NK-92 (cell line): ENCODE measurements around the gene THSD4.

Experiments used
- DNase-seq: peaks from one replicate; lab custom pipeline; 2025; ENCODE audit not compliant: unreplicated experiment; lab: John Stamatoyannopoulos, UW

Gene THSD4

GRCh38 chr15:71288348-71288955, 173.2 kb downstream of the THSD4 start:
- DNase-seq = no peak

- no peak for DNase-seq
Observed at GRCh38 chr15:71290002-71290401, 174.7 kb downstream of the THSD4 start.

- no peak for DNase-seq
Observed at GRCh38 chr15:71290881-71291635, 175.8 kb downstream of the THSD4 start.

- no peak for DNase-seq
Observed at GRCh38 chr15:71291723-71292122, 176.5 kb downstream of the THSD4 start.

- no peak for DNase-seq
Observed at GRCh38 chr15:71293723-71294122, 178.5 kb downstream of the THSD4 start.

- no peak for DNase-seq
Observed at GRCh38 chr15:71294251-71294910, 179.1 kb downstream of the THSD4 start.

- DNase-seq = no peak
Observed at GRCh38 chr15:71294911-71295602, 179.8 kb downstream of the THSD4 start.

GRCh38 chr15:71295603-71296314, 180.5 kb downstream of the THSD4 start:
- DNase-seq = no peak

- no peak for DNase-seq
Observed at GRCh38 chr15:71296315-71296679, 181.0 kb downstream of the THSD4 start.

- no peak for DNase-seq
Observed at GRCh38 chr15:71301958-71302621, 186.8 kb downstream of the THSD4 start.

- no peak for DNase-seq
Observed at GRCh38 chr15:71302861-71303410, 187.7 kb downstream of the THSD4 start.

GRCh38 chr15:71303977-71304376, 188.7 kb downstream of the THSD4 start:
- no peak for DNase-seq

GRCh38 chr15:71304681-71305080, 189.4 kb downstream of the THSD4 start:
- no peak for DNase-seq

GRCh38 chr15:71306538-71306937, 191.3 kb downstream of the THSD4 start:
- DNase-seq = no peak

- no peak for DNase-seq
Observed at GRCh38 chr15:71312194-71312708, 197.0 kb downstream of the THSD4 start.

GRCh38 chr15:71312731-71313460, 197.6 kb downstream of the THSD4 start:
- no peak for DNase-seq

- DNase-seq = no peak
Observed at GRCh38 chr15:71313806-71314205, 198.5 kb downstream of the THSD4 start.

GRCh38 chr15:71314956-71315537, 199.8 kb downstream of the THSD4 start:
- DNase-seq = no peak

- no peak for DNase-seq
Observed at GRCh38 chr15:71316911-71317310, 201.6 kb downstream of the THSD4 start.
